Testis (tissue), 3 donors: ENCODE data around the gene GLO1. TPM values are rescaled to one million over a fixed set of nuclear protein-coding genes. Genes with fewer than 3 reads are reported as not detected.

Experiments used
- DNase-seq: peaks from one replicate; pipeline ENCODE4 v3.0.0-alpha.2; 2019
- H3K27ac ChIP-seq, 2 donors: fragments of 200-600 bp; sonication (generic); one replicate each; pipeline ENCODE4 v1.5.1; 2019
- H3K27me3 ChIP-seq: fragments of 200-600 bp; sonication (generic); one replicate; pipeline ENCODE4 v1.5.1; 2019
- H3K36me3 ChIP-seq: fragments of 200-600 bp; sonication (generic); one replicate; pipeline ENCODE4 v1.5.1; 2017; ENCODE audit warnings: low read depth; ENCODE audit errors: missing control alignments
- H3K4me1 ChIP-seq: fragments of 200-600 bp; sonication (generic); one replicate; pipeline ENCODE4 v1.5.1; 2019
- H3K4me3 ChIP-seq, 2 donors: fragments of 200-600 bp; sonication (generic); one replicate each; pipeline ENCODE4 v1.5.1; 2017 to 2019
- H3K9me3 ChIP-seq: fragments of 200-600 bp; sonication (generic); one replicate; pipeline ENCODE4 v1.5.1; 2017
- CTCF ChIP-seq, 3 experiments: fragments of 450-650 bp in 2 of 3; fragments of 200-600 bp in 1 of 3; sonication (generic) in 1 of 3; IDR thresholded peaks; one replicate each; pipeline ENCODE4 v1.5.1; 2016 to 2019; ENCODE audit warnings: antibody characterized with exemption in 3 of 3, mild to moderate bottlenecking in 2 of 3, moderate library complexity in 1 of 3
- POLR2A ChIP-seq: fragments of 450-650 bp; IDR thresholded peaks from one replicate; pipeline ENCODE4 v1.6.1; 2017; ENCODE audit warnings: antibody characterized with exemption, mild to moderate bottlenecking, moderate library complexity
- WGBS, 2 donors: methylation state at CpG; one replicate each; pipeline ENCODE4 v1.1.5; 2018; 5-methylcytosine and 5-hydroxymethylcytosine counted together
- intact Hi-C: fragments of 100-400 bp; cut with DNase I; formaldehyde crosslinking; loops from one replicate; pipeline ENCODE4 v1.15.1; 2023; ENCODE audit warnings: low total_unique reads
- polyA plus RNA-seq: library from polyadenylated mRNA; stranded (reverse); fragments of 350-450 nt; fragmentation: Illumina TruSeq; extraction: RNeasy Lipid Tissue Mini Kit (QIAGEN cat#74804); gene quantifications from one replicate; pipeline ENCODE4 v1.2.3, GENCODE V29; 2014; ENCODE audit warnings: low read depth, low replicate concordance; ENCODE audit not compliant: insufficient read depth
- total RNA-seq, 2 donors: library from RNA; depleted of rRNA; stranded (reverse); fragments of >200 nt; gene quantifications; one replicate each; pipeline ENCODE4 v1.2.3, GENCODE V29; 2016

Gene GLO1
- total and polyA plus RNA-seq, 3 donors from 2014 or later: 51.0 to 78.6 (median 54.3) TPM

- 63 to 67% methylated on average over 7 of the region's 7 CpGs for WGBS, 2 donors
- intact Hi-C loops: no loop called here
Observed at GRCh38 chr6:38678178-38678760, 24.7 kb downstream of the GLO1 start.

GRCh38 chr6:38676974-38677544 lies 25.9 kb downstream of the GLO1 start:
- TF ChIP-seq POLR2A: no peak
- TF ChIP-seq CTCF (IDR thresholded peaks at IDR 0.05): no peak
- H3K27ac ChIP-seq: peak overlapping the region in 1 of 2 donors; percentile 52
- DNase-seq: no peak
- peaks cover 20% of the 10 kb centered on the region for H3K4me1 ChIP-seq
- intact Hi-C loops: no loop called here
- H3K9me3 ChIP-seq: no peaks in the 10 kb centered on the region
- 22 to 52% methylated on average over 1 of the region's 1 CpG for WGBS, 2 donors
- no peaks in the 10 kb centered on the region for H3K36me3 ChIP-seq
- no peaks in the 10 kb centered on the region for H3K27me3 ChIP-seq
- no peak overlapping the region for H3K4me3 ChIP-seq

More at GRCh38 chr6:38678178-38678760, 24.7 kb downstream of the GLO1 start:
- TF ChIP-seq POLR2A (no peak), CTCF (IDR thresholded peaks at IDR 0.05) (no peak)
- no peak for DNase-seq
- no peak overlapping the region for H3K4me3 ChIP-seq
- no peaks in the 10 kb centered on the region for H3K9me3 ChIP-seq
- H3K36me3 ChIP-seq: no peaks in the 10 kb centered on the region
- H3K4me1 ChIP-seq: peaks cover 20% of the 10 kb centered on the region
- no peak overlapping the region for H3K27ac ChIP-seq
- no peaks in the 10 kb centered on the region for H3K27me3 ChIP-seq

GRCh38 chr6:38676236-38676973 lies 26.5 kb downstream of the GLO1 start:
- H3K36me3 ChIP-seq: no peaks in the 10 kb centered on the region
- peak overlapping the region; percentile 12 to 52 for H3K27ac ChIP-seq
- H3K9me3 ChIP-seq: no peaks in the 10 kb centered on the region
- peaks cover 20% of the 10 kb centered on the region for H3K4me1 ChIP-seq
- TF ChIP-seq CTCF (IDR thresholded peaks at IDR 0.05): no peak
- no peak for TF ChIP-seq POLR2A
- H3K27me3 ChIP-seq: no peaks in the 10 kb centered on the region
- no peak for DNase-seq
- intact Hi-C loops: no loop called here
- H3K4me3 ChIP-seq: no peak overlapping the region
- 20 to 49% methylated on average over 2 of the region's 2 CpGs for WGBS, 2 donors

- Histone ChIP-seq H3K4me3 (no peak overlapping the region), H3K9me3 (no peaks in the 10 kb centered on the region), H3K4me1 (peaks cover 25% of the 10 kb centered on the region), H3K27me3 (no peaks in the 10 kb centered on the region), H3K27ac (no peak overlapping the region), H3K36me3 (no peaks in the 10 kb centered on the region)
- DNase-seq: no peak
- intact Hi-C loops: no loop called here
- WGBS, 2 donors: 63 to 73% methylated on average over 9 of the region's 9 CpGs
- TF ChIP-seq POLR2A: no peak
- no peak for TF ChIP-seq CTCF (IDR thresholded peaks at IDR 0.05)
Observed at GRCh38 chr6:38673397-38674165, 29.4 kb downstream of the GLO1 start.
